ENCODE data around the gene DMD. TPM values are rescaled to one million over a fixed set of nuclear protein-coding genes. Genes with fewer than 3 reads are reported as not detected.

Gene DMD
- total RNA-seq, 4 donors from 2014 or later, result 2.2 to 26.7 (median 7.8) TPM

GRCh38 chrX:33161829-33162228 is 49.5 kb downstream of the DMD start:
- Histone ChIP-seq H3K9me3 (no peaks in the 10 kb centered on the region), H3K27ac (no peak overlapping the region), H3K27me3 (no peaks in the 10 kb centered on the region), H3K36me3 (no peaks in the 10 kb centered on the region), H3K4me3 (no peak overlapping the region), H3K4me1 (no peaks in the 10 kb centered on the region)
- TF ChIP-seq CTCF (IDR thresholded peaks at IDR 0.05), result no peak
- no peak for TF ChIP-seq POLR2A (IDR thresholded peaks at IDR 0.05)
- no peak for DNase-seq
- intact Hi-C loops (cut with DNase I), result no loop called here

- H3K4me1 ChIP-seq, result no peaks in the 10 kb centered on the region
- no peak overlapping the region for H3K4me3 ChIP-seq
- H3K36me3 ChIP-seq, result no peaks in the 10 kb centered on the region
- intact Hi-C loops (cut with DNase I), result no loop called here
- no peak for TF ChIP-seq POLR2A (IDR thresholded peaks at IDR 0.05)
- no peak for TF ChIP-seq CTCF (IDR thresholded peaks at IDR 0.05)
- no peaks in the 10 kb centered on the region for H3K9me3 ChIP-seq
- no peak for DNase-seq
- H3K27me3 ChIP-seq, result no peaks in the 10 kb centered on the region
- WGBS, 2 donors, result 79 to 80% methylated on average over 4 to 5 of the region's 5 CpGs
- H3K27ac ChIP-seq, result no peak overlapping the region
These were observed 51.1 kb downstream of the DMD start for GRCh38 chrX:33160273-33160672.

- no peaks in the 10 kb centered on the region for H3K4me1 ChIP-seq
- DNase-seq, result no peak
- H3K27me3 ChIP-seq, result no peaks in the 10 kb centered on the region
- H3K36me3 ChIP-seq, result no peaks in the 10 kb centered on the region
- intact Hi-C loops (cut with DNase I), result no loop called here
- no peak overlapping the region for H3K27ac ChIP-seq
- H3K4me3 ChIP-seq, result no peak overlapping the region
- TF ChIP-seq POLR2A (IDR thresholded peaks at IDR 0.05), result no peak
- no peak for TF ChIP-seq CTCF (IDR thresholded peaks at IDR 0.05)
- 70 to 72% methylated on average over 2 of the region's 2 CpGs for whole genome bisulfite sequencing, 2 donors
- no peaks in the 10 kb centered on the region for H3K9me3 ChIP-seq
These were observed 55.1 kb downstream of the DMD start for GRCh38 chrX:33156152-33156726.

- 60 to 76% methylated on average over 2 to 4 of the region's 4 CpGs for WGBS, 2 donors
- no peaks in the 10 kb centered on the region for H3K4me1 ChIP-seq
- H3K27ac ChIP-seq, result no peak overlapping the region
- intact Hi-C loops (cut with DNase I), result no loop called here
- H3K9me3 ChIP-seq, result no peaks in the 10 kb centered on the region
- no peak overlapping the region for H3K4me3 ChIP-seq
- H3K27me3 ChIP-seq, result no peaks in the 10 kb centered on the region
- DNase-seq, result no peak
- no peak for TF ChIP-seq POLR2A (IDR thresholded peaks at IDR 0.05)
- no peak for TF ChIP-seq CTCF (IDR thresholded peaks at IDR 0.05)
- no peaks in the 10 kb centered on the region for H3K36me3 ChIP-seq
These were observed 61.8 kb downstream of the DMD start for GRCh38 chrX:33149580-33149979.

- Histone ChIP-seq H3K27me3 (no peaks in the 10 kb centered on the region), H3K4me3 (no peak overlapping the region), H3K27ac (no peak overlapping the region), H3K9me3 (no peaks in the 10 kb centered on the region), H3K36me3 (no peaks in the 10 kb centered on the region), H3K4me1 (no peaks in the 10 kb centered on the region)
- TF ChIP-seq POLR2A (IDR thresholded peaks at IDR 0.05), result no peak
- no peak for TF ChIP-seq CTCF (IDR thresholded peaks at IDR 0.05)
- 67 to 81% methylated on average over 1 to 5 of the region's 5 CpGs for WGBS, 2 donors
- DNase-seq, result no peak
- intact Hi-C loops (cut with DNase I), result no loop called here
These were observed 62.3 kb downstream of the DMD start for GRCh38 chrX:33149085-33149484.
